Sciatic nerve (tissue), 2 donors: ENCODE measurements around the gene GP9. TPM values are rescaled to one million over a fixed set of nuclear protein-coding genes. Genes with fewer than 3 reads are reported as not detected.
A peak's percentile ranks its signal among the peaks of the same experiment; 100 is the strongest.
"Not testable (repeated sequence)": the region's sequence is repeated elsewhere in the genome, so short reads cannot be mapped to it uniquely, and the experiment has no call there.

ENCODE experiments used
- ATAC-seq: fragments of 200-7000 bp; cut with Tn5 transposase; one replicate; pipeline ENCODE4 v1.9.1; 2020; ENCODE audit warnings: mild to moderate bottlenecking, moderate library complexity
- DNase-seq: peaks from one replicate; pipeline ENCODE4 v3.0.0-alpha.2; 2020; ENCODE audit warnings: low spot score
- intact Hi-C: fragments of 100-400 bp; cut with DNase I; formaldehyde crosslinking; loops from one replicate; pipeline ENCODE4 v1.14.2; 2022
- total RNA-seq: library from RNA; stranded (reverse); fragmentation: NEBNext Ultra II Directional; extraction: Animal tissue kit (Norgen Biotek cat#: 25700); gene quantifications from one replicate; pipeline ENCODE4 v1.2.1, GENCODE V29; 2021
- donor health status: DM: no; HTN: no; CAD: no.
- donor health status: DM: no; HTN: no; CAD: no.

Gene GP9
- total RNA-seq, 1 donor from 2014 or later, result 0.53 TPM

GRCh38 chr3:129101370-129102138 lies 41.0 kb downstream of the GP9 start:
- intact Hi-C loops, result no loop called here
- ATAC-seq (no peak), DNase-seq (no peak)

- DNase-seq (no peak), ATAC-seq (no peak)
- intact Hi-C loops, result no loop called here
These were observed 42.7 kb downstream of the GP9 start for GRCh38 chr3:129103296-129103695.

DNA sequence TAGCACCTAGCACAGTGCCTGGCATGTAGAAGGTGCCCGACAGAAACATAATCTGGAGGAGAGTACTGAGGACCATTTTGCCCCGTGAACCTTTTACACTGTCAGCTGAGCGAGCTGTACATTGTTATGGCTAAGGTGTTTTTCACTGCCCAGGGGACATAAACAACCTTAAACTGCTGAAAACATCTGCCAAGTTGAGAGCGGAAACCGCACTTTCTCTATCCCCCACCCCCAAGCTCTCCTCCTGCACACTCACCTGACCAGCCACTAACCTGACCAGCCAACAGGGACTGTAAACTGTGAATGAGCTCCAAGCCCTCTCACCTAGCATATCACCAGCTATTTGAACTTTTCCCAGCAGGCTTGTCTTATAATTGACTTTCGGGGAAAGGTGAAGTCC lies 43.5 kb downstream of the GP9 start:
- intact Hi-C loops, result no loop called here
- DNase-seq (no peak), ATAC-seq (no peak)

GRCh38 chr3:129104498-129105079 lies 44.0 kb downstream of the GP9 start:
- intact Hi-C loops, result no loop called here
- ATAC-seq (no peak), DNase-seq (no peak)

- DNase-seq (no peak), ATAC-seq (no peak)
- intact Hi-C loops, result no loop called here
These were observed 45.3 kb downstream of the GP9 start for GRCh38 chr3:129105862-129106261.

DNA sequence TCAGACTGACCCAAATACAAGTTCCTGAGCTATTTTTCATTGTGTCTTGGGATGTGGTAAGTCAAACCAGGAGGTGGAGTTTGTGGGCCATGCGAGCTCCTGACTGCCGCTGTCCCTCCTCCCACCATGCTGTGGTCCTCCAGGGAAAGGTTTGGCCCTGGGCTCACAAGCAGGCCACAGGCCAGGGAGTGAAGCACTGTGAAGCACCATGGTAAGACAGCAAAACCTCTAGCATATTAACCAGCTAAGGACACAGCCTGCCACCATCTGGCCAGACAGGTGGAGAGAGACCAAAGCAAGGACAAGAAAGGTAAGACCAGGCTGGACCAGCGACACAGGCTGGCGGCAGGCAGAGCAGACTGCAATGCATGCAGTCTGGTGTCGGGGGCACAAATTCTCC lies 45.7 kb downstream of the GP9 start:
- intact Hi-C loops, result no loop called here
- DNase-seq (no peak), ATAC-seq (peak; percentile 64)

GRCh38 chr3:129106866-129107565 lies 46.4 kb downstream of the GP9 start:
- DNase-seq (no peak), ATAC-seq (no peak)
- intact Hi-C loops, result no loop called here

DNA sequence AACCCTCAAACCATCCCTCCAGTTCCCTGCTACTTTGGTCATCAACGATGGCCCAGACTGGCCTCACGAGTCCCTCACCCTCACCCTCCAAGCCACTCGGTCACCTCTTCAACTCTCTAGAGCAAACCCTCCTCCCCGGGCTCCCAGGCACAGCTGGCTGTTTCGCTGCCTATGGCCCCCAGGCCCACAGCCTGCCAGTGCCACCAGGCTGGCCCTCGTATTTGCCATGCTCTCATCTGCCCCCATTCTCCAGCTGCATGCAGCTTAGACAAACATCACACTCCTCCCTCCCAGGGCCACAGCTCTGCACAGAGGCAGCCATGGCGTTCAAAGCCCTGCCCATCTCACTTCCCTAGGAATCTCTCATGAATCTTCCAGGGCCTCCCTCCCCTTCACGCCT lies 47.2 kb downstream of the GP9 start:
- no peak for ATAC-seq
- no peak for DNase-seq
- intact Hi-C loops, result no loop called here

DNA sequence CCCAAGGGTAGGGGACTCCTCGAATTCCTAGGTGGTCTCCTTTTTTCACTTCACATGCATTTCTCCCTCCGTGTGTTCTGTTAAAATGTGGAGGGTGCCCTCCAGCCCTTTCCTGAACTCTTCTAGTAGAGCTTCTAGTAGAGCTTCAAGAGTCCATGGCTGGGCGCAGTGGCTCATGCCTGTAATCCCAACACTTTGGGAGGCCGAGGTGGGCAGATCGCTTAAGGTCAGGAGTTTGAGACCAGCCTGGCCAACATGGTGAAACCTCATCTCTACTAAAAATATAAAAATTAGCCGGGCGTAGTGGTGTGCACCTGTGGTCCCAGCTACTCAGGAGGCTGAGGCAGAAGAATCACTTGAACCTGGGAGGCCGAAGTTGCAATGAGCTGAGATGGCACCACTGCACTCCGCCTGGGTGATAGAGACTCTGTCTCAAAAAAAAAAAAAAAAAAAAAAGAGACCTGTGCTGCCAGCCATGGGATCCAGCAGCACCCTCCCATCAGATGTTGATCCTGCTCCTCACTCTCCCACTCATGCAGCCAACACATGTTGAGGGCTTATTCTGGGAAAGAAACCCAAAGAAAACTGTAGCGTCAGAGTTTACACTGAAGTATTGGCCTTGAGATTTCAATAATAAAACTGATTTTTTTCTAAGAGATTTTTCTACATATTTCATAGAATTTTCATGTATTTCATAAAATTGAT lies 50.6 kb downstream of the GP9 start:
- intact Hi-C loops, DNase-seq, ATAC-seq: not testable (repeated sequence)

Other genes with a start within 250 kb of the GP9 start
- 54.0 TPM for gene ACAD9, start 181.2 kb upstream of the GP9 start, total RNA-seq
- 1.2 TPM for gene CFAP92, start 66.7 kb upstream of the GP9 start, total RNA-seq
- gene EFCC1, start 59.5 kb upstream of the GP9 start, total RNA-seq, result 1.6 TPM
- gene RAB43, start 61.0 kb downstream of the GP9 start, total RNA-seq, result 17.9 TPM
- gene ISY1, start 100.3 kb downstream of the GP9 start, total RNA-seq, result 31.9 TPM
- gene CNBP, start 123.1 kb downstream of the GP9 start, total RNA-seq, result 321 TPM
- gene COPG1, start 188.8 kb downstream of the GP9 start, total RNA-seq, result 111 TPM
- gene HMCES, start 218.1 kb downstream of the GP9 start, total RNA-seq, result 36.6 TPM